ENCODE measurements around the gene LPCAT2.

Gene LPCAT2

GRCh38 chr16:55508271-55508921 is 476 bp upstream of the LPCAT2 start:
- Mint-ChIP-seq H3K27ac (no peak overlapping the region), H3K4me3 (peak overlapping the region; percentile 16), H3K9me3 (peaks cover 7% of the 10 kb centered on the region), H3K36me3 (no peaks in the 10 kb centered on the region), H3K4me1 (peaks cover 12% of the 10 kb centered on the region)
- DNase-seq (ENCODE audit: low spot score in 2 of 2) (no peak), ATAC-seq (no peak)

- ATAC-seq (no peak), DNase-seq (ENCODE audit: low spot score in 2 of 2) (no peak)
- no peaks in the 10 kb centered on the region for H3K36me3 Mint-ChIP-seq
- peaks cover 7% of the 10 kb centered on the region for H3K9me3 Mint-ChIP-seq
- H3K4me3 Mint-ChIP-seq, result no peak overlapping the region
- H3K27ac Mint-ChIP-seq, result no peak overlapping the region
- H3K4me1 Mint-ChIP-seq, result peaks cover 12% of the 10 kb centered on the region
Observed at GRCh38 chr16:55510185-55510805, 1.4 kb downstream of the LPCAT2 start.

GRCh38 chr16:55512941-55513340 is 4.1 kb downstream of the LPCAT2 start:
- DNase-seq (ENCODE audit: low spot score in 2 of 2) (no peak), ATAC-seq (no peak)
- no peak overlapping the region for H3K4me3 Mint-ChIP-seq
- H3K9me3 Mint-ChIP-seq, result peaks cover 7% of the 10 kb centered on the region
- no peak overlapping the region for H3K27ac Mint-ChIP-seq
- no peaks in the 10 kb centered on the region for H3K36me3 Mint-ChIP-seq
- H3K4me1 Mint-ChIP-seq, result peaks cover 12% of the 10 kb centered on the region

GRCh38 chr16:55513616-55514015 is 4.7 kb downstream of the LPCAT2 start:
- H3K4me1 Mint-ChIP-seq, result peaks cover 10% of the 10 kb centered on the region
- DNase-seq (ENCODE audit: low spot score in 2 of 2), result no peak
- H3K27ac Mint-ChIP-seq, result no peak overlapping the region
- no peak for ATAC-seq
- no peak overlapping the region for H3K4me3 Mint-ChIP-seq
- peaks cover 8% of the 10 kb centered on the region for H3K9me3 Mint-ChIP-seq
- H3K36me3 Mint-ChIP-seq, result no peaks in the 10 kb centered on the region

GRCh38 chr16:55515111-55515510 is 6.2 kb downstream of the LPCAT2 start:
- Mint-ChIP-seq H3K4me3 (no peak overlapping the region), H3K36me3 (no peaks in the 10 kb centered on the region), H3K27ac (no peak overlapping the region), H3K4me1 (no peaks in the 10 kb centered on the region), H3K9me3 (peaks cover 10% of the 10 kb centered on the region)
- no peak for ATAC-seq
- no peak for DNase-seq (ENCODE audit: low spot score in 2 of 2)

- Mint-ChIP-seq H3K4me3 (no peak overlapping the region), H3K9me3 (peaks cover 9% of the 10 kb centered on the region), H3K27ac (no peak overlapping the region), H3K4me1 (no peaks in the 10 kb centered on the region), H3K36me3 (no peaks in the 10 kb centered on the region)
- DNase-seq (ENCODE audit: low spot score in 2 of 2) (no peak), ATAC-seq (no peak)
Observed at GRCh38 chr16:55521792-55522191, 12.9 kb downstream of the LPCAT2 start.

GRCh38 chr16:55526441-55526840 is 17.6 kb downstream of the LPCAT2 start:
- no peaks in the 10 kb centered on the region for H3K36me3 Mint-ChIP-seq
- no peaks in the 10 kb centered on the region for H3K4me1 Mint-ChIP-seq
- DNase-seq (ENCODE audit: low spot score in 2 of 2), result no peak
- no peak overlapping the region for H3K27ac Mint-ChIP-seq
- ATAC-seq, result no peak
- H3K4me3 Mint-ChIP-seq, result no peak overlapping the region
- H3K9me3 Mint-ChIP-seq, result peaks cover 3% of the 10 kb centered on the region

- Mint-ChIP-seq H3K4me1 (no peaks in the 10 kb centered on the region), H3K36me3 (no peaks in the 10 kb centered on the region), H3K9me3 (no peaks in the 10 kb centered on the region), H3K27ac (no peak overlapping the region), H3K4me3 (no peak overlapping the region)
- no peak for ATAC-seq
- no peak for DNase-seq (ENCODE audit: low spot score in 2 of 2)
Observed at GRCh38 chr16:55527885-55528284, 19.0 kb downstream of the LPCAT2 start.

GRCh38 chr16:55529018-55529417 is 20.1 kb downstream of the LPCAT2 start:
- H3K4me1 Mint-ChIP-seq, result no peaks in the 10 kb centered on the region
- no peaks in the 10 kb centered on the region for H3K9me3 Mint-ChIP-seq
- ATAC-seq (no peak), DNase-seq (ENCODE audit: low spot score in 2 of 2) (no peak)
- H3K36me3 Mint-ChIP-seq, result no peaks in the 10 kb centered on the region
- no peak overlapping the region for H3K4me3 Mint-ChIP-seq
- H3K27ac Mint-ChIP-seq, result no peak overlapping the region

- Mint-ChIP-seq H3K4me3 (no peak overlapping the region), H3K27ac (no peak overlapping the region)
- ATAC-seq, result no peak
Observed at GRCh38 chr16:55530316-55530856, 21.5 kb downstream of the LPCAT2 start.

GRCh38 chr16:55532227-55532626 is 23.4 kb downstream of the LPCAT2 start:
- ATAC-seq (no peak), DNase-seq (ENCODE audit: low spot score in 2 of 2) (no peak)
- no peaks in the 10 kb centered on the region for H3K4me1 Mint-ChIP-seq
- no peak overlapping the region for H3K4me3 Mint-ChIP-seq
- no peaks in the 10 kb centered on the region for H3K9me3 Mint-ChIP-seq
- no peak overlapping the region for H3K27ac Mint-ChIP-seq
- no peaks in the 10 kb centered on the region for H3K36me3 Mint-ChIP-seq

More at GRCh38 chr16:55530316-55530856, 21.5 kb downstream of the LPCAT2 start:
- no peak for DNase-seq (ENCODE audit: low spot score in 2 of 2)
- no peaks in the 10 kb centered on the region for H3K9me3 Mint-ChIP-seq
- H3K4me1 Mint-ChIP-seq, result no peaks in the 10 kb centered on the region
- H3K36me3 Mint-ChIP-seq, result no peaks in the 10 kb centered on the region

- Mint-ChIP-seq H3K4me3 (no peak overlapping the region), H3K27ac (no peak overlapping the region), H3K9me3 (no peaks in the 10 kb centered on the region), H3K36me3 (no peaks in the 10 kb centered on the region), H3K4me1 (no peaks in the 10 kb centered on the region)
- no peak for DNase-seq (ENCODE audit: low spot score in 2 of 2)
- no peak for ATAC-seq
Observed at GRCh38 chr16:55534756-55535155, 25.9 kb downstream of the LPCAT2 start.

GRCh38 chr16:55539049-55539448 is 30.2 kb downstream of the LPCAT2 start:
- H3K4me3 Mint-ChIP-seq, result no peak overlapping the region
- no peak overlapping the region for H3K27ac Mint-ChIP-seq
- ATAC-seq, result no peak
- H3K9me3 Mint-ChIP-seq, result no peaks in the 10 kb centered on the region
- no peaks in the 10 kb centered on the region for H3K4me1 Mint-ChIP-seq
- DNase-seq (ENCODE audit: low spot score in 2 of 2), result no peak
- H3K36me3 Mint-ChIP-seq, result no peaks in the 10 kb centered on the region

- Mint-ChIP-seq H3K27ac (no peak overlapping the region), H3K4me1 (no peaks in the 10 kb centered on the region), H3K4me3 (no peak overlapping the region), H3K36me3 (no peaks in the 10 kb centered on the region), H3K9me3 (no peaks in the 10 kb centered on the region)
- DNase-seq (ENCODE audit: low spot score in 2 of 2) (no peak), ATAC-seq (no peak)
Observed at GRCh38 chr16:55539488-55539887, 30.6 kb downstream of the LPCAT2 start.

- no peak overlapping the region for H3K27ac Mint-ChIP-seq
- no peaks in the 10 kb centered on the region for H3K9me3 Mint-ChIP-seq
- H3K36me3 Mint-ChIP-seq, result no peaks in the 10 kb centered on the region
- H3K4me3 Mint-ChIP-seq, result no peak overlapping the region
- DNase-seq (ENCODE audit: low spot score in 2 of 2), result no peak
- H3K4me1 Mint-ChIP-seq, result no peaks in the 10 kb centered on the region
- ATAC-seq, result no peak
Observed at GRCh38 chr16:55540221-55540620, 31.3 kb downstream of the LPCAT2 start.

- Mint-ChIP-seq H3K4me3 (no peak overlapping the region), H3K4me1 (no peaks in the 10 kb centered on the region), H3K36me3 (no peaks in the 10 kb centered on the region), H3K27ac (no peak overlapping the region), H3K9me3 (no peaks in the 10 kb centered on the region)
- DNase-seq (ENCODE audit: low spot score in 2 of 2) (no peak), ATAC-seq (peak; percentile 48)
Observed at GRCh38 chr16:55542459-55543082, 33.7 kb downstream of the LPCAT2 start.

Measured in stimulated activated effector memory CD8-positive, alpha-beta T cell treated with anti-CD3 and anti-CD28 coated beads, Interleukin-12 subunit alpha, Interleukin-12 subunit beta, amount 100 ng/mL, for 72 hours (primary cell).